IPS DF 6.9 (cell line): ENCODE data around the gene THRSP.

Experiments used
- DNase-seq: peaks from one replicate; pipeline ENCODE4 v3.0.0-alpha.2; 2013; ENCODE audit warnings: low read depth, low spot score
- H3K27ac ChIP-seq: one replicate; pipeline ENCODE4 v1.5.1; 2013; ENCODE audit warnings: low read length, control low read depth
- H3K27me3 ChIP-seq: 2 replicates; pipeline ENCODE4 v1.6.1; 2013; ENCODE audit warnings: mild to moderate bottlenecking, low read length; ENCODE audit not compliant: control insufficient read depth, insufficient read depth
- H3K36me3 ChIP-seq: 2 replicates; pipeline ENCODE4 v1.6.1; 2013; ENCODE audit warnings: low read length; ENCODE audit not compliant: control insufficient read depth, insufficient read depth
- H3K4me1 ChIP-seq: 2 replicates; pipeline ENCODE4 v1.6.1; 2013; ENCODE audit warnings: low read length; ENCODE audit not compliant: control insufficient read depth, insufficient read depth
- H3K4me3 ChIP-seq: 2 replicates; pipeline ENCODE4 v1.5.1; 2013; ENCODE audit warnings: mild to moderate bottlenecking, low read length
- H3K9me3 ChIP-seq: 2 replicates; pipeline ENCODE4 v1.6.1; 2013; ENCODE audit warnings: low read length, inconsistent platforms; ENCODE audit not compliant: control insufficient read depth, insufficient read depth
- WGBS: extraction: QIAGEN DNeasy Blood & Tissue Kit; methylation state at CpG from one replicate; pipeline ENCODE4 v1.1.7; 2013; ENCODE audit warnings: mixed read lengths, missing lambda C conversion rate; ENCODE audit not compliant: insufficient read length, insufficient coverage; 5-methylcytosine and 5-hydroxymethylcytosine counted together

Gene THRSP

GRCh38 chr11:78097666-78098385, 34.2 kb downstream of the THRSP start:
- H3K4me1 ChIP-seq = no peaks in the 10 kb centered on the region
- H3K27ac ChIP-seq = no peak overlapping the region
- H3K27me3 ChIP-seq = no peaks in the 10 kb centered on the region
- no peak overlapping the region for H3K4me3 ChIP-seq
- peaks cover 7% of the 10 kb centered on the region; the same call in 1 of the 2 replicates for H3K36me3 ChIP-seq
- no CpG with 5 or more reads among the region's 7 CpGs for WGBS
- no peak for DNase-seq
- no peaks in the 10 kb centered on the region for H3K9me3 ChIP-seq

GRCh38 chr11:78099666-78100065, 36.0 kb downstream of the THRSP start:
- Histone ChIP-seq H3K9me3 (no peaks in the 10 kb centered on the region), H3K36me3 (peaks cover 7% of the 10 kb centered on the region; the same call in 1 of the 2 replicates), H3K4me1 (no peaks in the 10 kb centered on the region), H3K4me3 (no peak overlapping the region), H3K27me3 (no peaks in the 10 kb centered on the region), H3K27ac (no peak overlapping the region)
- WGBS = no CpG with 5 or more reads among the region's 4 CpGs
- no peak for DNase-seq

DNA sequence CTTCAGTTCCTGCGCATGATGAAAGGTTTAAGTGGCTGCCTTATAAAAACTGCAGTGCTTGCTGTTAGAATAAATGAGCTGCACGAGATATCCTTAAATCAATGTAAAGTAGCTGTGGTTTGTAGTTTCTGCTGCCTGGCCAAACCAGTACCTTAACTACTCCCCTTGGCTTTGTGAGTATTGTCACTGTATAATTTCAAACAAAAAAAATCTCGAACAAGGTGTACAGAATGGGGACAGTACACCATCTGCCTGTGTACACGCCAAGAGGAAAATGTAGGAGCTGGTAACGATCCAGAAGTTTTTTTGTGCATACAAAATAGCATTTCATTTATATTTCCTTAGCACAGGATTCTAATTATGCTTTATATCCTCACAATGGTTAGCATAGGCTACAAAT, 36.6 kb downstream of the THRSP start:
- no peak overlapping the region for H3K4me3 ChIP-seq
- H3K4me1 ChIP-seq = no peaks in the 10 kb centered on the region
- WGBS = no CpG with 5 or more reads among the region's 5 CpGs
- H3K27me3 ChIP-seq = no peaks in the 10 kb centered on the region
- peaks cover 7% of the 10 kb centered on the region; the same call in 1 of the 2 replicates for H3K36me3 ChIP-seq
- DNase-seq = no peak
- H3K27ac ChIP-seq = no peak overlapping the region
- no peaks in the 10 kb centered on the region for H3K9me3 ChIP-seq

GRCh38 chr11:78100676-78101472, 37.2 kb downstream of the THRSP start:
- no peak overlapping the region for H3K4me3 ChIP-seq
- H3K27me3 ChIP-seq = no peaks in the 10 kb centered on the region
- H3K4me1 ChIP-seq = no peaks in the 10 kb centered on the region
- no peak for DNase-seq
- no peaks in the 10 kb centered on the region for H3K9me3 ChIP-seq
- H3K36me3 ChIP-seq = peaks cover 7% of the 10 kb centered on the region; the same call in 1 of the 2 replicates
- no peak overlapping the region for H3K27ac ChIP-seq
- no CpG with 5 or more reads among the region's 2 CpGs for WGBS

DNA sequence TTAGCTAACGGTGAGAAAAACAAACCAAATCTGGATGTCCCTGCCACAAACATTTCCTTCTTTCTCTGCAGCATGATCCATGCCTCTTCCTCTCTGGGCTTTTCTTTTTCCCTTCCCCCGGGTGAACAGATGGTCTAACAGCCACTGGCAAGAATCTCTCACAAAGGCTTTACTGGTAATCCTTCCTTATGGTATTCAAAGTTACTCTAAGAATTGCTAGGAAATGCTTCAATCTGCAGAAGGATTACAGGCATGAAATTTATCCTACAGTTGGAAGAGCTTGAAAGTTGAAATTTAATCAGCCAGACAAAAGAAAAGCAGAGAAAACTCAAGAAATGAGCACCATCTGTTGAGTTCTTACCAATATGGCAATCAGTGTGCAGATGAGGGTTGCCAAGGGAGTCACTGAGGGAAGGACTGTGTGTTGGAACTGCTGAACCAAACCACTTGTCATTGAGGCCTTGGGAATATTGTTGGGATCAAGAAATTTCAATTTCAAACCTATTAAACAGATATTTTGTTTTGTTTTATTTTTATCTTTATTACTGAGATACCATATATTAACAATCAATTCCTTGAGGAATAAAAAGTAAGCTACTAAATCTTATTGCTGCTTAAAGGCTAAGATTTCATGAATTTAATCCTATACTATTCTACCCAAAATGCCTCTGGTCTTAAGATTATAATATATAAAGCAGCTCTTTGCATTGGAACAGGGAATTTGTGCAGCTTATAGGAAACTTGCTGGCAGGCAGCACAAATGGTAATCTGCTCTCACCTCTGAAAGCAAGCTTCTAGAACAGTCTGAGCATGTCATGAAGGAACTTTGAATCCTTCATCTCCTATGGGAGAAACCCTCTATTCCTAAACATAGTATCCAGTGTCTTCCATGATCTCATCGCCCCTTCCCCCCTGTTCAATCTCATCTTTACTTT, 45.7 kb downstream of the THRSP start:
- no peaks in the 10 kb centered on the region for H3K4me1 ChIP-seq
- no peaks in the 10 kb centered on the region for H3K27me3 ChIP-seq
- no peaks in the 10 kb centered on the region for H3K9me3 ChIP-seq
- peaks cover 7% of the 10 kb centered on the region; the same call in 1 of the 2 replicates for H3K36me3 ChIP-seq
- no peak overlapping the region for H3K27ac ChIP-seq
- DNase-seq = no peak
- no peak overlapping the region for H3K4me3 ChIP-seq
- WGBS = no CpG with 5 or more reads among the region's 3 CpGs

GRCh38 chr11:78110351-78110750, 46.7 kb downstream of the THRSP start:
- no peaks in the 10 kb centered on the region for H3K27me3 ChIP-seq
- no peak overlapping the region for H3K4me3 ChIP-seq
- H3K27ac ChIP-seq = no peak overlapping the region
- no CpG with 5 or more reads among the region's 5 CpGs for WGBS
- H3K4me1 ChIP-seq = no peaks in the 10 kb centered on the region
- H3K9me3 ChIP-seq = no peaks in the 10 kb centered on the region
- DNase-seq = no peak
- H3K36me3 ChIP-seq = peaks cover 7% of the 10 kb centered on the region; the same call in 1 of the 2 replicates

GRCh38 chr11:78110830-78111229, 47.2 kb downstream of the THRSP start:
- Histone ChIP-seq H3K9me3 (no peaks in the 10 kb centered on the region), H3K4me1 (no peaks in the 10 kb centered on the region), H3K36me3 (peaks cover 7% of the 10 kb centered on the region; the same call in 1 of the 2 replicates), H3K4me3 (no peak overlapping the region), H3K27me3 (no peaks in the 10 kb centered on the region), H3K27ac (no peak overlapping the region)
- DNase-seq = no peak
- WGBS = no CpG with 5 or more reads among the region's 2 CpGs

DNA sequence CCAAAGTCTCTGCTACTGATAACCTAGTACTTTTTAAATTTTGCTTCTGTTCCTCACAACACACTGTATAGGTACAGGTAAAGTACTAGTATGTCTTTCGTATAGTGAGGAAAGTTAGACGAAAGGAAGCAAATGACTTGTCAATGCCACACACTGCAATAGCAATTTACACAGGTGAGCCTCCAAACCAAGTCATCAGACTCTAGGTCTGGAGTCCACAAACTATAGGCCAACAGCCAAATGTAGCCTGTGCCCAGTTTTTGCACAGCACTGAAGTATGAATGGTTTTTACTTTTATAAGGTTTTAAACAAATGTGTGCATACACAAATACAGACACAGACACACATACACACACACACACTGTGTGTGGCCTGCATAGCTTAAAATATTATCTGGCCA, 47.6 kb downstream of the THRSP start:
- WGBS = no CpG with 5 or more reads among the region's 2 CpGs

DNA sequence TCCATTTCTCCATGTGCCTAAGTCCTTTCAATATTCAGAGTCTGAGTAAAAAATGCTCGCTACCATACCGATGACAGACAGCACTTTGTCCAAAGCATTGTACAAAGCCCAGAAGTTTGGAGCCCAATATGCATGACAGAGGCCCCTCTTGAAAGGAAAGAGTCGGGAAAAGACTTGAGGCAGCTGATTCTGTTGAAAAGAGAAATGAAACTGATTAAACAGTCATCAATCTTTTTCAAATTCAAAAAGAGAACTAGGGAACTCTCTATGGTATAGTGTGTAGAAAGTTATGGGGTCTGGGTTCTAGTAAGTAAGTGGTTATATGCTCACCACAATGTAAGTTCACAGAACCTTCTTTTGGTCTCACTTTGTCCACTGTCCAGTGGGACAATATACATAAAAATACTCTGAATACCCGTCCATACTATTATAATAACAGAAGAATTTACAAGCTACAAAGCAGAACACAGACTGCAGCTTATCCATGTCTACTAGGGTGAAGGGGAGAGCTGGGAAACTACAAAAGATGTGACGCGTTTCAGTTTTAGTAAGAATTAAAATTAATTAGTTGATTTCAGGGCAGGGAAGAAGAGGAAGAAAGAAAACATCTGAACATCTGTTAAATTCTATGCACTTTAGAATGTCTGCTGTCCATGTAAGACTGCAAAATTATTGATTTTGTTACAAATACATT, 49.1 kb downstream of the THRSP start:
- WGBS = no CpG with 5 or more reads among the region's 6 CpGs
- Histone ChIP-seq H3K9me3 (no peaks in the 10 kb centered on the region), H3K4me1 (no peaks in the 10 kb centered on the region)

More for the DNA sequence above, 47.6 kb downstream of the THRSP start:
- DNase-seq = no peak
- Histone ChIP-seq H3K36me3 (peaks cover 7% of the 10 kb centered on the region; the same call in 1 of the 2 replicates), H3K4me1 (no peaks in the 10 kb centered on the region), H3K27ac (no peak overlapping the region), H3K9me3 (no peaks in the 10 kb centered on the region), H3K4me3 (no peak overlapping the region), H3K27me3 (no peaks in the 10 kb centered on the region)

More for the DNA sequence above, 49.1 kb downstream of the THRSP start:
- H3K27me3 ChIP-seq = no peaks in the 10 kb centered on the region
- no peak overlapping the region for H3K27ac ChIP-seq
- H3K36me3 ChIP-seq = peaks cover 7% of the 10 kb centered on the region; the same call in 1 of the 2 replicates
- H3K4me3 ChIP-seq = no peak overlapping the region
- no peak for DNase-seq
